Activated T-helper 1 cell treated with anti-CD3 and anti-CD28 coated beads, Interleukin-12 subunit alpha, Interleukin-12 subunit beta, Interleukin-2, Interleukin-4 antibody, amounts not matched to agents 30 ng/mL and 10 ng/mL and 1 ng/mL, durations not matched to agents 14 hours and 24 hours and 36 hours (primary cell): ENCODE data around the gene TNN. TPM values are rescaled to one million over a fixed set of nuclear protein-coding genes. Genes with fewer than 3 reads are reported as not detected.

ENCODE experiments used
- DNase-seq: peaks from one replicate; pipeline ENCODE4 v3.0.0; 2021; ENCODE audit warnings: low spot score
- H3K27ac Mint-ChIP-seq: one replicate; pipeline ENCODE4 v1.8.0; 2021; ENCODE audit warnings: mild to moderate bottlenecking, mixed read lengths
- H3K27me3 Mint-ChIP-seq: one replicate; pipeline ENCODE4 v1.8.0; 2022; ENCODE audit warnings: mild to moderate bottlenecking, moderate library complexity, mixed read lengths; ENCODE audit not compliant: insufficient read depth
- H3K36me3 Mint-ChIP-seq: one replicate; pipeline ENCODE4 v1.8.0; 2021; ENCODE audit warnings: low read depth, mixed read lengths
- H3K4me1 Mint-ChIP-seq: one replicate; pipeline ENCODE4 v1.8.0; 2021; ENCODE audit warnings: low read depth, mixed read lengths
- H3K4me3 Mint-ChIP-seq: one replicate; pipeline ENCODE4 v1.8.0; 2021; ENCODE audit warnings: mild to moderate bottlenecking, moderate library complexity, mixed read lengths
- H3K9me3 Mint-ChIP-seq: one replicate; pipeline ENCODE4 v1.8.0; 2021; ENCODE audit warnings: mixed read lengths
- intact Hi-C: fragments of 100-400 bp; cut with micrococcal nuclease; formaldehyde crosslinking; loops from one replicate; pipeline ENCODE4 v1.15.1; 2024
- total RNA-seq: library from RNA; stranded (reverse); gene quantifications from 2 replicates; pipeline ENCODE4 v1.2.3, GENCODE V29; 2022

TNN gene
- total RNA-seq, 1 donor from 2014 or later = not detected

DNA sequence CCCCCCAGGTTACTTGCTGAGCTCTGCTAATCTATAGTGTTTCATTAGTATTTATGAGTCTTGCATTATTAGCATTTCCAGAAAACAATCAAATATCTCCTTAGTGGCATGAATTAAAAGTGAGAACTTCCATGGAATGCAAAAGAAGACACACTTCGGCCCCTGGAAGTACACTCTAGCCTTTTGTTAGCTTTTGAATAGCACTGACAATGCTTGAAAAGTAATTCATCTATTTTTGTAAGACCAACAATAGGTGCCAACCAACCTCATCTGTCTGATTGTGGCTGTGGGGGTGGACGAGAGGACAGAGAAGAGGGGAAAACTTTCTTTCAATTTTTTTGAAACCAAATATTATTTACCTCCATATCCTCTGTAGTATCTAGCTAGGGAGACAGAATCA, 97.1 kb downstream of the TNN start:
- no peaks in the 10 kb centered on the region for H3K27me3 Mint-ChIP-seq
- no peaks in the 10 kb centered on the region for H3K9me3 Mint-ChIP-seq
- intact Hi-C loops = no loop called here
- H3K36me3 Mint-ChIP-seq = peaks cover 54% of the 10 kb centered on the region
- H3K27ac Mint-ChIP-seq = no peak overlapping the region
- DNase-seq = no peak
- H3K4me1 Mint-ChIP-seq = peaks cover 43% of the 10 kb centered on the region
- H3K4me3 Mint-ChIP-seq = no peak overlapping the region

DNA sequence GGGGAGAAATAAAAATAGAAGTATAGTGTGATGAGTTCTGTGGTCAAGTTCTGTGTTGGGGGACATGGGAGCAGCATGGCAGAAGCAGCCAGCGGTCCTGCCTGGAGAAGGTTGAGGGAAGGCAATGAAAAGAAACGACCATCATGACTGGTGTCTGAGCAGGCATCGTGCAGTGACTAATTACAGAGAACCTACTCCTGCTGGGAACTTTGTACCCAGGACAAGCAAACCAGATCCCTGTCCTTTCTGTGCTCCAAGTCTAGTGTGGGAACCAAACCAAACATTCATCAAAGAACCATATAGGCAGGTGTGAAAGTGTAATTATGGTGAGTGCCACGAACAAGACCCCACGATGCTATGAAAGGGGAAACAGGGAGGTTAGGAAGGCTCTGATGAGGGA, 99.1 kb downstream of the TNN start:
- H3K27me3 Mint-ChIP-seq = no peaks in the 10 kb centered on the region
- intact Hi-C loops = no loop called here
- H3K27ac Mint-ChIP-seq = no peak overlapping the region

DNA sequence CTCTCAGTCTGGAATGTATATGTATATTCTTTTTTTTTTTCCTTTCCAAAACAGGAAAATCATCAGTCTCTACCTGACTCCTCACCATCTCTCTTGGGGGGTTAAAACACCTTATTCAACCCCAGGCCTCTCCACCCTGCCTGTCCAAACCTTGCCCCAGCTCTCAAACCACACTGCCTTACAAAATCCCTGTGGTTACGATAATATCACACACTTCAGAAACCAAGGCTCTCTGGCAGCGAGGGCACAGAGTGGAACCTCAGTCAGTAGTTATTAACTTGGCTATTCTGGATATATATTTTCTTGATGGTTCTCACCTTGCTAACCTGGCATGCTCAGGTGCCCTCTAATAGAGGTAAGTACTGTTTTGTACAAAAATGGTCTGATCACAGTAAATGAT, 100.2 kb downstream of the TNN start:
- no peak overlapping the region for H3K27ac Mint-ChIP-seq
- intact Hi-C loops = no loop called here
- peaks cover 44% of the 10 kb centered on the region for H3K4me1 Mint-ChIP-seq

More for the DNA sequence above, 99.1 kb downstream of the TNN start:
- no peak overlapping the region for H3K4me3 Mint-ChIP-seq
- H3K4me1 Mint-ChIP-seq = peaks cover 43% of the 10 kb centered on the region
- H3K9me3 Mint-ChIP-seq = no peaks in the 10 kb centered on the region
- H3K36me3 Mint-ChIP-seq = peaks cover 49% of the 10 kb centered on the region
- no peak for DNase-seq

DNA sequence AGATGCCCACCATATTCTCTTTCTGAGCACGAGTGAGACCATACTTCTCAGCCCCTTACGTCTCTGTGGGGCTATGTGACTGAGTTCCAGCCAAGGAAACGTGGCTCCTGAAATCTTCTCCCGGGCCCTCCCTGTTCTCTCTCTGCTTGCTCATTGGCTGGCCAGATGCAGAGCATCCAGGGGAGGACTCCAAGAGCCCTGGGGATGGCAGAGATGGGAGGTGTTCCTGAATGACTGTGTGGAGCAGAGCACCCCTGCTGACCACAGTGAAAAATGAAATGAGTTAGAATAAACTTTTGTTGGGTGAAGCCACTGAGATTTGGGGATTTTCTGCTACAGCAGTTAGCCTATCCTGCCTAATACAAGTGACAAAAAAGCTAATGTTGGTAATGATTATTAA, 101.1 kb downstream of the TNN start:
- H3K27ac Mint-ChIP-seq = peak overlapping the region; percentile 45
- DNase-seq = no peak
- no peaks in the 10 kb centered on the region for H3K9me3 Mint-ChIP-seq
- no peaks in the 10 kb centered on the region for H3K27me3 Mint-ChIP-seq
- peaks cover 53% of the 10 kb centered on the region for H3K4me1 Mint-ChIP-seq
- peaks cover 51% of the 10 kb centered on the region for H3K36me3 Mint-ChIP-seq
- intact Hi-C loops = no loop called here
- no peak overlapping the region for H3K4me3 Mint-ChIP-seq

More for the DNA sequence above, 100.2 kb downstream of the TNN start:
- Mint-ChIP-seq H3K4me3 (no peak overlapping the region), H3K36me3 (peaks cover 52% of the 10 kb centered on the region), H3K9me3 (no peaks in the 10 kb centered on the region), H3K27me3 (no peaks in the 10 kb centered on the region)
- DNase-seq = no peak

DNA sequence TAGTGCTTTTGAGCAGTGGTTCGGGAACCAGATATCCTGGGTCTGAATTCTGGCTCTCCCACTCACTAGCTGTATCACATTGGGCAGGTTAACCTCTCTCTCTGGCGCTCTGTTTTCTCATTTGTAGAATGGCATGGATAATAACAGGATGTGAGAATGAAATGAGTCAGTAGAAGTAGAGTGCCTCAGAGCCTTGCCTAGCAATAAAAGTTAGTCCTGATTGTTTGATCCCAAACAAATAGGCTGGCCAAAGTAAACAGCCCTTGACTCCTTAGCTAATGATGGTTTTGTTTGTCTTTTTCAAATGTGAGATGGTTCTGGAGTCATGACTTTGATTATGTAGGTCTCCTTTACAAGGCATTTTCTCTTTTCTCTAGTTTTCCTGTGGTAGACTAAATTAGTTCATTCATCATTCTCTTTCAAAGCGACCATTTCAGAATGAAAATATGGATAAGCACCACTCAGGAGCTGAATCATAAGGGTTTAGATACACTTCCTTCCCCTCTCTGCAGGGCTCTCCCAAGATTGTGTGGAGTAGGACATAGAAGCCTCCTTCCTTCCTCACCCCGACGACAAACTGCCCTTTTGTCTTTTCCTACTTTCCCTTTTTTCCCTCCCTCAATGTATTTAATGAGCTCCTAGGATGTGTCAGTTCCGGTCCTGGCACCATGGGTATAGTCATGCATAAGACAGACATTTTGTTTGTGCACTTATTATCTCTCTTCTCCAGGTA, 101.8 kb downstream of the TNN start:
- Mint-ChIP-seq H3K27ac (peak overlapping the region; percentile 21), H3K4me1 (peaks cover 59% of the 10 kb centered on the region), H3K36me3 (peaks cover 55% of the 10 kb centered on the region), H3K9me3 (no peaks in the 10 kb centered on the region), H3K27me3 (no peaks in the 10 kb centered on the region), H3K4me3 (no peak overlapping the region)
- intact Hi-C loops = no loop called here
- DNase-seq = no peak

DNA sequence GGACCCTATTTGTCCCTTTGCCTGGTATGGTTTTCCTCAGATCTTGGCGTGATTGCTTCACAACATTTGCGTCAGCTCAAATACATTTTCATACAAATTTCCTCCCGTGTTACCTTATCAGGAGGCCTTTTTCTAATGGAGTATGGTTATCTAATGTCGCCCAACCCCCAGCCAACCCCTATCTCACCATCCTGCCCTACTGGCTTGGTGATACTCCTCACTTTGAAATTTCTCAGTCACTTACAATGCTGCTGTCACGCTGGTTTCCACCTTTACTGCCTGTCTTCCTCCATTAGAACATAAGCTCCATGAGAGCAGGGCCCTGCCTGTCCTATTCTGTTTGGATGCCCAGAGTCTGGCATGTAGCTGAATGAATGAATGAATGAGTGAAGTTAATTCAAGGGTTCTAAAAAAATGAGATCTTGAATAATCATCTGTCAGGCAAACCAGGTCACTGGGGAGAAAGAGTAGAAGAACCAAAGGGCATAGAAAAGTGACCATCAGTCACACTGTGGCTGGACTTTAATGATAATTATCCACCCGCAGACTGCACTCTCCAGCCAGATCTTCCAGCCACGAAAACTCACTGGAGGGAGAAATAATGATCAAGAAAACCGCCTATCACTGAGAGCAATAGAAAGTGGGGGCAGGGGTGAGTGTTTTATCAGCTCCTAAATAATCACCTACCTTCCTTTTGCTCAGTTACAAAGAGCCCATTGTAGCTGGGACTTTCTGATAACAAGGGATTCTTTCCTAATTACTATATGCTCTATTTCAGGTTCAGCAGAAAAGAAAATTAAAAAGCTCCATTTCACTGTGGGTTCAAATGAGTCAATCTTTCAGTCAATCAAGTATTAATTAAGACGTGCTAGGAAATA, 103.6 kb downstream of the TNN start:
- Mint-ChIP-seq H3K27me3 (no peaks in the 10 kb centered on the region), H3K27ac (peak overlapping the region; percentile 20), H3K36me3 (peaks cover 58% of the 10 kb centered on the region), H3K9me3 (no peaks in the 10 kb centered on the region), H3K4me3 (no peak overlapping the region), H3K4me1 (peaks cover 68% of the 10 kb centered on the region)
- DNase-seq = no peak
- intact Hi-C loops = no loop called here

DNA sequence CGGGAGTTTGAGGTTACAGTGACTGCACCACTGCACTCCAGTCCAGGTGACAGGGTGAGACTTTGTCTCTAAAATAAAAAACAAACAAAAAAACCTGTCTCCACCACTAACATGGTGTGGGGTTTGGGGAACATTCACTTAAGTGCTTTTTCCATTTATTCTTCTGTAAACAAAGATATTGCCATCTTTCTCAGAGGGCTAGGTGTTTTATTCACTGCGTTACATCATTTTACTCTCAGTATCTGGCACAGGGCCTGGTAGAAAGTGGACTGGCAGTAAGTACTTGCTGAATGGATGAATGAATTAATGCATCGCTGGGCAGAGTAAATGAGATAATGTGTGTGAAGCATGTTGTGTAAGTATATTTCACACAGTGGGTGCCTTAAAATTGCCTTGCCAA, 104.9 kb downstream of the TNN start:
- Mint-ChIP-seq H3K4me1 (peaks cover 77% of the 10 kb centered on the region), H3K36me3 (peaks cover 63% of the 10 kb centered on the region)

DNA sequence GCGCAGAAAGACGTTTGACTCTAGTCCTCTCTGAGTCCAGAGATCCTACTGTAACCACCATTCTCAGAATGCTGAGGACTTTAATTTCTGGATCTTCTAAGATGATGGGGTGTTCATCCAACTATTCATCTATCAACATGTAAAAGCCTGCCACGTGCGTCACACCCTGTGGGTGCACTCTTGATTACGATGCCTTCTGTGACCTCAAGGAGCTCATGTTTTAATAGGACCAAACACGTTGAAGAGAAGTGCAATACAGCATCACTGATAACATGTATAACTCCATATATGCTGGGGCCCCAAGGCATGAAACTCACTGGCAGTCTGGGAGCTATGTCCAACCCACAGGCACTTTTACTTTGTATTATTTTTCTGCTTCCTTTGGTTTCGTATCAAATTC, 105.9 kb downstream of the TNN start:
- intact Hi-C loops = no loop called here

More for the DNA sequence above, 104.9 kb downstream of the TNN start:
- no peak overlapping the region for H3K4me3 Mint-ChIP-seq
- H3K9me3 Mint-ChIP-seq = no peaks in the 10 kb centered on the region
- intact Hi-C loops = no loop called here
- no peaks in the 10 kb centered on the region for H3K27me3 Mint-ChIP-seq
- no peak for DNase-seq
- no peak overlapping the region for H3K27ac Mint-ChIP-seq

DNA sequence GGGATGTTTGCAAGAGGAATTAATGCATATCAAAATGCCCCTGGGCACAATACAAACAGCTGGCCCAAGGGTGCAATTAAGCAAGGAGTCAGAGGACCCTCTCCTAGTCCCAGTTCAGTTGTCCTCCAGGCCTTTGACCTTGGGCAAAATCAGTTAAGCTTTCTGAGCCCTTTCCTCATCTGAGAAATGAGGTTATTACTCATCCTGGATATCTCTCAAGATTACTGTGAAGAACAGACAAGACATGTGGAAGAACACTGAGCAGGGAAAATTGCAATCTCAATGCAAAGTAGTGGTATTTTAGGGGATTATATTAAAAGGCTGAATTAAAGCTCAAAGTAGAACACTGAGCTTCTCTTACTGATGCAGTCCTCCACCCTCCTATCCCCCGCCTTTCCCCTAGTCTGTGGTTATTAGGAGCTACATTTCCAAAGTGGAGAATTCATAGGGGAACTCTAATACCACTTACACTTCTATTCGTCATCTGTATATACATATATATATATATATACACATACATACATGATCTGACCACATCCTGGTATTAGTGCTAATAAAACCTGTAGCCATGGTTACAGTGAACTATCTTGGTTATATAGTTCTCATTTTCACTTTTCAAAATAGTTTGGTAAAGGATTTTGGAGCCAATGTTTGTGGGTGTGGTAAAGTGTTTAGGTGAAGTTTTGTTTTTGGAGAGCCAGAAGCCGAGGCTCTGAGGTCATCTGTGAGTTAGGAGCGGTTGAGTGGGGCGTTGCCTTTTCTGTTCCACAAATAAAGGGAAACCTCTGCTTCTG, 106.9 kb downstream of the TNN start:
- Mint-ChIP-seq H3K4me1 (peaks cover 78% of the 10 kb centered on the region), H3K27me3 (no peaks in the 10 kb centered on the region), H3K4me3 (no peak overlapping the region), H3K36me3 (peaks cover 64% of the 10 kb centered on the region), H3K27ac (no peak overlapping the region), H3K9me3 (no peaks in the 10 kb centered on the region)
- intact Hi-C loops = no loop called here
- DNase-seq = no peak

More for the DNA sequence above, 105.9 kb downstream of the TNN start:
- no peak overlapping the region for H3K27ac Mint-ChIP-seq
- H3K27me3 Mint-ChIP-seq = no peaks in the 10 kb centered on the region
- H3K4me1 Mint-ChIP-seq = peaks cover 78% of the 10 kb centered on the region
- DNase-seq = no peak
- H3K9me3 Mint-ChIP-seq = no peaks in the 10 kb centered on the region
- peaks cover 63% of the 10 kb centered on the region for H3K36me3 Mint-ChIP-seq
- H3K4me3 Mint-ChIP-seq = no peak overlapping the region

DNA sequence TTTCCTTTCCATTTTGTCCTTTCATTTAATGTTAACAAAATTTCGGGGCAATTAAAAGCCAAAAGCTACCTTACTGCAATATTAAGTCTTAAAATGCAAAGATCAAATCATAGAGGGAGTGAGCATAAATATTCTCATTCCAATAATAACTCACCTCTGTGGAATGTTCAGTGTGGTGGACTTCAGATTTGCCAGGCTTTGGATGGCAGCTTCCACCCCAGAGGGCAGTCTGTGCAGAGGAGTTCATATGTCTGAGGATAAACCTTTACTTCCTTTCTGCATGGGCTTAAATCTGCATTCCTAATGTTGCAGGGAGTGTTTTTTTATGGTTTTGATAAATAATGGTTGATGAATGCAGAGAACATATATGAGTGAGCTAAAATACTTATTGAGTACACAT, 108.6 kb downstream of the TNN start:
- H3K36me3 Mint-ChIP-seq = peaks cover 59% of the 10 kb centered on the region
- no peaks in the 10 kb centered on the region for H3K9me3 Mint-ChIP-seq
- no peak for DNase-seq
- H3K27me3 Mint-ChIP-seq = no peaks in the 10 kb centered on the region
- peaks cover 73% of the 10 kb centered on the region for H3K4me1 Mint-ChIP-seq
- H3K4me3 Mint-ChIP-seq = no peak overlapping the region
- intact Hi-C loops = no loop called here
- H3K27ac Mint-ChIP-seq = no peak overlapping the region

DNA sequence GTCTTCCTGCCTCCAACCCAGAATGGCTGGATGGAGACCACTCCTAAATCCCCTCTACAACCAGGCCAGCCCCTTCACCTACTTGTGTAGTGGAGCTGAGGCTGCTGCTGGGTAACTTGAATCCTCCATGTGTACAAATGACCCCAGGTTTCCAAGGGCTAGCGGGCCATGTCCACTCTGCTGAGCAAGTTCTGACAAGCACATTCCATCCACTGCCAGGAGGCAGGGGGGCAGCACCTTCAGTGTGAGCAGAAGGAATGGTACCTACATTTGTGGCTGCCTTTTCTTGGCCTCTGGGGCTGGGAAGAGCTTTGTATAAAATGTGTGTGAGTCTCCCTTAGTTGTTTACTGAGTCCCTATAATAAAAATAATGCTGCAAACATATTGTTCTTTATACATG, 110.4 kb downstream of the TNN start:
- intact Hi-C loops = no loop called here
- H3K36me3 Mint-ChIP-seq = peaks cover 64% of the 10 kb centered on the region
- H3K4me3 Mint-ChIP-seq = no peak overlapping the region
- H3K27me3 Mint-ChIP-seq = no peaks in the 10 kb centered on the region
- H3K9me3 Mint-ChIP-seq = no peaks in the 10 kb centered on the region
- peak overlapping the region; percentile 40 for H3K27ac Mint-ChIP-seq
- DNase-seq = no peak
- peaks cover 82% of the 10 kb centered on the region for H3K4me1 Mint-ChIP-seq

DNA sequence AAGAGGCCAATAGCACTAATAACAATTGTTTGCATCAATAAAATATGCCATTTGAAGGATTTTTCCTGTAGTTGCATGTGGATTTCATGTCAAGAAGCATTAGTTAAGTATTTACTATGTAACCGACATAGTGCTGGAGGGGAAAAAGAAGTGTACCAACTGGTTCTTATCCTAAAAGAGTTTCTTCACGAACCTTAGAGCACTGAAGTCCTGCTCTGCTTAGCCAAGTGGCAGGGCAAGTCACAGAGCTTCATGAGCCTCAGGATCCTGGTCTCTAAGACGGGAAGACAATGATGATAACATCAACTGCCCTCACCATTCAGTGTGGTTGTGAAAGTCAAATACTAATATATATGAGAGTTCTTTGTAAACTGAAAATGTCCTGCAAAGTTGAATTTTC, 110.8 kb downstream of the TNN start:
- Mint-ChIP-seq H3K9me3 (no peaks in the 10 kb centered on the region), H3K4me3 (no peak overlapping the region), H3K27me3 (no peaks in the 10 kb centered on the region), H3K4me1 (peaks cover 82% of the 10 kb centered on the region), H3K36me3 (peaks cover 67% of the 10 kb centered on the region), H3K27ac (no peak overlapping the region)
- intact Hi-C loops = no loop called here
- no peak for DNase-seq
